Hypothalamus (tissue), 51 donors: ENCODE results near the gene NFASC.

Source experiments
- DNase-seq, 51 donors: peaks; one replicate each; lab custom pipeline; 2025; lab: John Stamatoyannopoulos, UW

Gene NFASC

DNA sequence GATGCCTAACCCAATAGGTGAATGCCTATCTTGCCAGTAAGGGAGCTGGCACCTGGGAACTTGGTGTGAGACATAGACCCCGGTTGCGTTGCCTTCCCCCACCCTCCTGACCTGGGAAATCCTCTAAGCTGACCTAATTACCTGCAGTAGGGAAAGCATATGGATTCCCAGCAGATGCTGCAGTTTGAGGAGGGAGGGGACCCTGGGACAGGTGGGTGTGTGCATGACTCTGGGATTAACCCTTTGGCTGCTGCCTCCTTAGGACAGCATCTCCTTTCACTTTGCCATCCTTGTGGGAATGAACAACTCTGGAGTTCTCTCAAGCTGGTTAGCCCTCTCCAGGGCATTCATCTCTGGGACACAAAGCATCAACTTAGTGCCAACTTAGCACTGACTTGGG lies 16.4 kb upstream of the NFASC start:
- no peak for DNase-seq

DNA sequence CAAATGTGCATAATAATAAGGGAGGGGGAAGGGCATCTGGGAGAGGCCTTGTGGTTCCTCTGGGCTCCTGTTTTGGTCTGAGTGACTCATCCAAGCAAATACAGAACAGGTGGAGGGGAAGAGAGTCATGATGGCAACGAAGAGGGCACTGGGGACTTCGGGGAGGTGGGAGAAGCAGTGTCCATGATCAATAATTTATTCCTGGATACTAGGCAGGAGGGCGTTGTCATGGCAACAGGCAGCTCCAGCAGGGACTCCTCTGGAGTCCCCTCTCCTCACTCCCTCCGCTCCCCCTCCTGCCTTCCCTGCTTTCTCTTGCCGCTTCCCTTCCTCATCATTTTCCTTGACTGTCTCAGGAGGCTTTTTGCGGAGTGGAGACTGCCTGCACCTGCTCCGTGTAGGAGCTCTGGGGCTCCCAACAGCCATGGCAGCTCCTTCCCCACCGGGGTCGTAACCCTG lies 12.3 kb upstream of the NFASC start:
- peak in 2 of 51 donors; percentile 13 to 43 for DNase-seq

DNA sequence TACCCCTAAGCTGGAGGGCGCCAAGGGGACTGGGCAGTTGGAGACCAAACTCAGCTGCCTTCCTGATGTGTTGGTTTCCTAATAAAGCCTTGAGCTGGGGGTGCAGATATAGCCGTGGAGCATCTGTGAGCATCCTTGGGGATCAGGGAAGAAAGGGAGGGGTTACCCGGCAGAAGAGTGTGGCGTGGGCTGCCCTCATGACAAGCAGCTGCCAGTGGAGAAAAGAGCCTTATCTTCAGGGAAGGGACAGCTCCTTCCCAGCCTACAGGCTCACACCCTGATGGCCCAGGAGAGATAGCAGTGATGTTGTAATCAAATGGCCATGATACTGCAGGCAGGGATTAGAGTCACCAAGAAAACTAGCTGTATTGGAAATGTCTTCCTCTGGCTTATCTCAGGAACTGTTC lies 10.8 kb upstream of the NFASC start:
- DNase-seq, result peak in 1 of 51 donors; percentile 26

DNA sequence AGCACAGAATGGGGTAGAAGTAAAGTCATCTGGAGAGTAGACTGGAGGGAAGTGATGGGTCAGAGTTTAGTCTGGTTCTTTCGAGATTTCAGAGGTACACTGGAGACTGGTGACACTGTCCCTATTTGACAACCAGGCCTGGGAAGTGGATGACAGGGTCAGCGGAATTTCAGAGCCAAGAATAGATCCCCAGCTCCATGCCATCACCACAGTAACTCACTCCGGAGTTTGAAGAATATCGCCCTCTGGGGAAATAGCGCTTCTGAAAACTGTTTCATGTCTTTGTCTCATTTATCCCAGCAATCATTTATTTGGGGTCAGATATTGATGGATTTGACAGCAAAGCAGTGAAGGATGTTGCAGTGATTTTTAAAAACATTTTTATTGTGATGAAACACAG lies 7.6 kb upstream of the NFASC start:
- DNase-seq, result peak in 6 of 51 donors; percentile 23 to 51 (median 28)

DNA sequence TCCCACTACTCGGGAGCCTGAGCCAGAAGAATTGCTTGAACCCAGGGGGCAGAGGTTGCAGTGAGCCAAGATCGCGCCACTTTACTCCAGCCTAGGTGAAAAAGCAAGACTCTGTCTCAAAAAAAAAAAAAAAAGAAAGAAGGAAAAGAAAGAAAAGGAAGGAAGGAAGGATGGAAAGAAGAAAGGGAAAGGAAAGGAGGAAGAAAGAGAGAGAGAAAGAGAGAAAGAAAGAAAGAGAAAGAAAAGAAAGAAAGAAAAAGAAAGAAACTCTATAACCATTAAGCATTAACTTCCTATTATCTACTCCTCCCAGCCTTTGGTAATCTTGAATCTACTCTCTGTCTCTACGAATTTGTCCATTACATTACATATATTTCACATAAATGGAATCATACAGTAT lies 6.9 kb upstream of the NFASC start:
- DNase-seq, result no peak

DNA sequence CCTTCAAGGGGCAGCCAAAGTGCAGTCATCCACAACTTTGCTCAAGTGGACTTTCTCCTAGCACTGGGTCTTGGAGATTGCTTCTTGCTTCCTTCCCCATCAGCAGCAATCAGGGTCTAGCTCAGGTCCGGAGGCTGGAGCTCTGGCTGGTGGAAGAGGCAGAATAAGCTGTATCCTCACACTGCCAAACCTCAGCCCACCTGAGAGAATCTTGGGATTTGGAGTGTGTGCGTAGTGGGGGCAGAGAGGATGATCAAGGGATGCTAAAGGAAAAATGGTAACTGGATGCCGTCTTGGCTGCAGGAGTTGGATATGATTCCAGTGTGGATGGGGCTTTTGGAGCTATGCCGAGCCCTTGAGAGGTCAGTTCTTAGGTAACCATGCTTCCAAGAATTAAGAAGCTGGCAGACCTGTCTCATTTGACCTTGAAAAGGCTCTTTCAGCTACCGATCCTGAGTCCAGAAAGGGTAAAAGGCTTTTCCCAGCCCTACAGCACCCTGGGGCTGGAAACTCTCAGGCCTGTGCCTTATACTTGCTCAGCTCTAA lies 4.5 kb upstream of the NFASC start:
- DNase-seq, result no peak

DNA sequence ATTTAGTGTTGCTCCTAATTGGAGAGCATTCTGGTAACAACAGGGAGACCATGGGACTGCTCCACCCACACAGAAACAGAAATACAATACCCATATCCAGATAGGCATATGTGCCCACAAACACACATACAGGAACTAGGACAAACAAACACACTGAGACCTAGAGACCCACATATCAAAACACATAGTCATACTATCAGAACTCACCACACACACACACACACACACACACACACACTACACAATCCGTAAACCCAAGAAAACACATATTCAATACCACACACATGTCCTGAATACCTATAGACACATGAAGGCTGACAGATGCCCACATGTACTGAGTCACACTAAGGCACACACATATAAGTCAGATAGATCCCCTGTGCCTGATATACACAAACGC lies 3.5 kb upstream of the NFASC start:
- no peak for DNase-seq

DNA sequence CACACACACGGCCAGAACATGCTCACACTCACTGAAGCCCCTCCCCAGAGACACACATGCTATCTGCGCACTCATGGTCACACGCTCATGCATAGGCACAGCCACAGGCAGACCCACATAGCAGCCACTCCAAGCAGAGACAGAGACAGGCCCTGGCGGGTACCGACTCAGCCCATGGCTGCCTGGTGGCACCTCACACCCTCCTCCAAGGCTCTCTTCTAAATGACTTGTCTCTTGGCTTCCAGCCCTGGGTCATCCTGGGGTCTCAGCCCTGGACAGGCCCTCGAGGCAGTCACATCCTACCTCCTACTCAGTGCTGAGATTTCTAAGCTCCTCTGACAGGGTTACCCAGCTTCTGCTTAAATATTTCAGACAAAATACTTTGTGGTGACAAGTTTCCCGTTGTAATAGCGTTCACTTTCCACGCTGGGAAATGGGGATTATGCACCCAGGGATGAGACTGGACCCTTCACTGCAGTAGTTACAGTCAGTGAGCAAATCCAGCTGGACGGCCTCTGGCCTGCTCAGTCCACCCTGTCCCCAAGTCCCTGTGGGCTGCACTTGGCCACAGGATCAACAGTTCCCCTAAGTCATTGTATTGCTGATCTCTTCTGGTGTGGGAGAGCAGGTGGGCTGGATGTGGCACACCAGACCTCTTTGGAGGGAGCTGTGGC lies 2.9 kb upstream of the NFASC start:
- DNase-seq, result peak in 2 of 51 donors; percentile 26 to 83

DNA sequence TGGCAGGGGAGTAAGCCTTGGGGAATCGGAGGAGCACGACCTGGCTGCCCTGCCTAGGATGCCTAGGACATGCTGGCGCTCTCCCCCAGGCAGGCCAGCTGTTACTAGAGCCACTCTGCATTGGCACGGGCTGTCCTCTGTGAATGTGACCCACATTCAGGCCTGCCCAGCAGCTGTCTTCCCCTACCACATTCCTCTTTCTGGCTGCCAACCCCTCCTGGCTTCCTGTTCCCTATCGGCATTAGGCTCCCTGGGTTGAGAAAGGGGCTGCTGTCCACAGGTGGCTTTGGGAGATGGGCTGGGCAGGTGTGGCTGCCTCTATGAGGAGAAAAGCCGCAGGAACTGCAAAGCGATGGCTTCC lies 2.3 kb upstream of the NFASC start:
- peak in 36 of 51 donors; percentile 28 to 83 (median 56) for DNase-seq

DNA sequence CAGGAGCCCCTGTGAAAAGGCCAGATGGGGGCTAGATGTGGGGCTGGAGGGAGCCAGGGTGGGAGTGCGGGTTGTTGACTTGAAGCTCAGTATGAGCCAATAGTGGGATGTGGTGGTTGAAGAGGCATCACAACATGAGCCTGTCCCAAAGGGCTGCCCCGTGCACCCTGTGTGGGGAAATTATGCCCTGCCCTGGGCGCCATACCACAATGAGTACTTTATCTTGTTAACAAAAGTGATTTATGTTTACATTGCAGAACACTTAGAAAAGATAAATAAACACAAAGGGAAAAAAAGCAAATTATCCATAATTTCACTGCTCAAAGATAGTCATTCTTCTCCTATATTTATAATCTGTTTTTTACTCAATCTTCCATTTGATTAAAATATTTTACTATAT lies 1.6 kb upstream of the NFASC start:
- DNase-seq, result peak in 1 of 51 donors; percentile 48

DNA sequence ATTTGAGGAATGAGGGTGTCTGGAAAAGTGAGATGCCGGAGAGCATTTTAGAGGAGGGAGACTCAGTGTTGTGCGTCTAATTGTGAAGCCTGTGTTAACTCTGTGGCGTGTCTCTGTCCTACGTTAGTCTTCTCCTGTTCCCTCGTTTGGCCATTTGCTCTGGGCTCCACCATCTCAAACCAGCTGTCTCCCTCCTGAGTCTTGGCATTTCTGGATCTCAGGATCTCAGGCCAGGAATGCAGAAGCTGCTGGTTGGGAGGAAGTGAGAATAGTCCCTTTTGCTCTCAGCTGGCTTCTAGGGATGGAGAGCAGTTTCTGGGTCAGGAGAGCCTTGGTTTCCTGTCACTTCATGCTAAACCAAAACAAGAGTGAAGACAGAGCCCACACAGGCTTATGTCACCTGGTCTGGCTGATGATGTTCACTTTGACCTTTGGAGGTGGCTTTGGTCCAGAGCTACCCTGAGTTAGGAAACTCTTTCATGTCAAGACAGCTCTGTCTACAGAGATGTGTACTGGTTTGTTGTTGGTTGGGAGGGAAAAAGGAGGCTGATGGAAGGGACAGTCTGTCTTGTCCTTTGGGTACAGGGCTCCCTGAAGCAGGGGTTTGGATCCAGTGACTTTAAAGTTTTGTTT lies 859 bp downstream of the NFASC start:
- peak in 2 of 51 donors; percentile 56 to 57 for DNase-seq

DNA sequence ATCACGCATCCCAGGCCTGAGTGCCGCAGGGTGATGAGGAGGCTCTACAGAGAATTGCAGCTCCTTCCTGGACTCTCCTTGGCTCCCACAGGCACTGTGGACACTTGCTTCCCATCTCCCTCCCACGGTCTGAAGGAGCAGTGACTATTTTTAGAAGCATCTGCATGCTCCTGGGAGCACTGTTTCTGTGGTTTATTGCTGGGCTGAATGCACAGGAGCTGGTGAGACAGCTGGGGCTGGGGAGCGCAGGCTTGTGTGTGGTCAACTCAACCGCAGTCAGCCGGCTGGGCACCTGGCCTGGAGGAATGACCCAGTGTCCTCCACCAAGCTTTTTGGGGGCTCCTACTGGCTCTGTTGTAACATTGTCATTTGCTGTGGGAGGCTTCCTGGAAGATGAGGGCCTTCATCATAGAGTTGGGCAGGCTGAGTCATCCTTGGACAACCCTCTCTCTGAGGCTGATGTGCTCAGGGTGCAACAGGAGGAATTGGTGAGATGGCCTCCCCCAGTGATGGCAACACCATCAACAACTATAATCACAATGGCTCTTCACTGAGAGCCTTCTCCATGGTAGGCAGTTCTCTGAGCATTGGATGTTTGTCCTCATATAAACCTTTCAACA lies 1.7 kb downstream of the NFASC start:
- DNase-seq, result peak in 1 of 51 donors; percentile 57

DNA sequence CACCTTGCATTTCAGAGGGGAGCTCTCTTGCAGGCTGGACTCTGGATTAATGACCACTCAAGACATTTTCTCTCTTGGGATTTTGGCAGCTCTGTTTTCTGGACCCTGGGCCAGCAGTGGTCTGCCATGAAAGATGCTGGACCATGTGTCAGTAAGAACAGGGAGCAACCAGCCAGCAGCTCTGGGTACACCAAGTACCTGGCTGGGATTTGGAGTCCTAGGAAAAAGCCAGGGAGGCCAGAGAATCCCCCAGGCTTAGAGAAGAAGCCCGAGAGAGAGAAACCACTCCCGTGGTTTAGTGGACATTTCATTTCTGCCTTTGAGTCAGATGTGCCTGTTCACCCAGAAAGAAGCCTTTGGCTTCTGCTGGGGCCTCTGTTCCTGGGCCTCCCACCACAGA lies 2.5 kb downstream of the NFASC start:
- no peak for DNase-seq

DNA sequence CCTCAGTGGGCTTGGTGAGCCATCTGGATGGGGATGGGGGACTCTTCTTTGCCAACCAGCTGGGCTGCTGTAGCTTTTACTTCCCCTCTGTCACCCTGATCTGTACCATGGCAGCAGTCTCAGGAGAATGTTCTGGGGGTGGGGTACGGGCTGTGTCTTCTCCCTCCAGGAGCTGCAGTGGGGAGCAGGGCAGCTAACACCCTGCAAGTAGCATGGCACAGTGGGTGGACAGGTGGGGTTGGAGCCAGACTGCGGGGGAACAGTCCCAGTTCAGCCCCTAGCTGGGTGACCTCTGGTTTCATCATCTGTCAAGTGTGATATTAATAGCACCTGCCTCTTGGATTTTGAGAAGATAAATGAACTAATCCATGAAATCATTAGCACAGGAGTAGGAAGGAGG lies 3.1 kb downstream of the NFASC start:
- DNase-seq, result no peak

DNA sequence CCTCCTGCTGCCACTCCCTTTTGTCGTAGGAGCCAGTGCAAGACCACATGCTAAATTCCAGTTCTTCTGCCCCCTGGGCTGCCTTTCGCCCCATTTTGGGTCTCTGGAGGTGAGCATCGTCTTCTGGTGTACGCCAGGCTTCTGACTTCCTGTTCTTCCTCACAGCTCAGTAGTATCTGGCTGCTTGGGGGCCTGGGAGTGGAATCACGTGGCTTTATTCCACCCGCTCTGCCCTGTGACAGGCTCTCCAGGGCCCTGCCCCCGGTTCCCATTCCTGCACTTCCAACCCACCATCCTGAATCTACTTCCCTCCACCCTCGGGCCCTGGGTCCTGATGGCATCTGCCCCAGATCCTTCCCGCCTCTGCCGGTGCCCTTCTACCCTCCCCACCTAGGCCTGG lies 3.6 kb downstream of the NFASC start:
- peak in 7 of 51 donors; percentile 31 to 44 (median 36) for DNase-seq

DNA sequence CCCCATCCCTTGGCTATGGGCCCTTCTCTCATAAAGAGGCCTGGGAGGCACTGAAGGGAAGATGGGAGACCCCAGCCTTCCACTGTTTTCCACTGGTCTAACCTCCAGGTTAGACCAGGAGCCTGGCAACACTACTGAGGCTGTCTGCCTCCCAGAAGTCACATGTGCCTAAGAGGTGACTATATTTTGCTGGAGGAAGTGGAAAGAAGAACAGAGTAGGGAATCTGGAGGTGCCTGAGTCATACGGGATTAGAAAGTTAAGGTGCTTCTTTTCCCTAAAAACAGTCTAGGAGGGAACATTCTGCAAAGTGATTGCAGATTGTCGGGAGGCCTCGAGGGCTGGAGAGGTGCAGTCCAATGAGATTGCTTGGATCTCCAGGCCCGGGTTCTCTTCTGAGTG lies 4.6 kb downstream of the NFASC start:
- no peak for DNase-seq

DNA sequence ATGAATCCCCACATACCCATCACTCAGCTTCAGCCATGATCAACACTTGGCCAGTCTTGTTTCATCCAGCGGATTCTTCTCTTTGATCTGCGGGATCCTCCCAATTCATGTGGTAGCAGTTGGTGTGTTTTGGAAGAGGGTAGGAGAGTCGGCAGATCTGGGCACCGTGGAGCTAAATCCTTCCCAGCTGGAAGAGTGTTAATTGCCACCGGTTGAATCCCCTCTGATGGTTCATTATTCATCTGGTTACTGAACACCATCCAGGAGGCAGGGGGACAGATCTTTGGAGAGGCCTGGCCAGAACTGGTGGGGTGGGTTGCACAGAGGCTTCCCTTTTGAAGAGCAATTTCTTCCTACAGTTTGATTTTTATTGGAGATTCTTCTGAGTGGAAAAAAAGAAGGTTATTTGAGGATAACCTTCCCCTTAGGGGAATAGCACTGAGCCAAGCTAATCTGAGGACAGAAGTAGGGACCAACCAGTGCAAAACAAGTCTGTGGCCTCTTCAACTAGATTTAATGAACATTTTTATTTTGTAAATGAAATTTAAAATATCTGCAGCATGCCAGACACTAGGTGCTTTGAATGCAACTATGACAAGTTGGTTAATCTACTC lies 8.1 kb downstream of the NFASC start:
- no peak for DNase-seq

DNA sequence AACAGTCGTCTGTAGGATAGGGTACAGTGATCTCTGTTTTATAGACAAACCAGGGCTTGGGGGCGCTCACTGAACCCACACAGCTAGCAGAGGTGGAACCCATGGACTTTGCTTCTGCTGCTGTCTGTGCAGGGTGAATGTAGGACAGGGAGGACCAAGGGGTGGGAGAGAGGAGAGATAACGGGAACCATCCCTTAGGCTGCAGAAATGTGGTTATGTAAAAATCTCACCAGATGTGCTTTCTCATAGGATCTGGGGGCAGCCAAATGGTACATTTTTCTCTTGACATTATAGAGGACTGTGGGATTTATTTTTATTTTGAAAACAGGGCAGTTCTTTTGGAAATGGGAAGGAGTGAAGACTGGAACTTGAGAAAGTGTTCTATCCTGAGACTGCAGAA lies 8.7 kb downstream of the NFASC start:
- DNase-seq, result no peak

DNA sequence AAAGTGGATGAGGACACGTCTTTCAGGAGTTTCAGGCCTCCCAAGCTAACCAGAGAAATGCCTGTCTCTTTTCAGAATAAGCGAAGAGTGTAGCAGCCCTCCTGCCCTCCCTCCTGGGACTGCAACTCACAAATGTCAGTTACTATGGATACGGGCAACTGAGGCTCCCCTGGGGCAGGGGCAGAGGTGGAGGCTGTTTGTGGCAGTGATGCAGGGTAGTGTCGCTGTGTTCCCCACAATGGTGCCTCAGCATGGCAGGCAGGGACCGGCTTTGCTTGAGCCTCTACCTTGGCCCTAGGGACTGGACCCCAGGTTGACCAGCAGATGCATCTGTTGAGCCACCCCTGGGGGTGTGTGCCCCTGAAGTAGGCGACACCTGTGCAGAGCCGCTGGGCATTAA lies 10.2 kb downstream of the NFASC start:
- DNase-seq, result no peak

DNA sequence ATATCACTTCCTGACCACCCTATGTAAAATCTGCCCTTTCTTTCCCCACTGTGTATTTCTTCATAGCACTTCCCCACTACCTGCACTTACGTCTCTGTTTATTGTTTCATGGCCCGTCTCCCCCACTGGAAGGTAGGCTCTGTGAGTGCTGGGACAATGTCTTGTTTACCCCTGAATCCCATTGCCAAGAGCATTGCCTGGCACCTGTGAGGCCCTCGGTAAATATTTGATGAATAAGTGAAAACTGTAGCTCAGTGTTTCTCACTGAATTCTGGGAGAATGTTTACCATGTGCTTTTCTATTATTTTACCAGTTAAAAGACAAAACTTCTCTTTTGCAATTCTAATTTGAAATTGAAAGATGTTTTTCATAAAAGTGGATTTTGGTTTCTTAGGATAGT lies 11.8 kb downstream of the NFASC start:
- DNase-seq, result no peak

DNA sequence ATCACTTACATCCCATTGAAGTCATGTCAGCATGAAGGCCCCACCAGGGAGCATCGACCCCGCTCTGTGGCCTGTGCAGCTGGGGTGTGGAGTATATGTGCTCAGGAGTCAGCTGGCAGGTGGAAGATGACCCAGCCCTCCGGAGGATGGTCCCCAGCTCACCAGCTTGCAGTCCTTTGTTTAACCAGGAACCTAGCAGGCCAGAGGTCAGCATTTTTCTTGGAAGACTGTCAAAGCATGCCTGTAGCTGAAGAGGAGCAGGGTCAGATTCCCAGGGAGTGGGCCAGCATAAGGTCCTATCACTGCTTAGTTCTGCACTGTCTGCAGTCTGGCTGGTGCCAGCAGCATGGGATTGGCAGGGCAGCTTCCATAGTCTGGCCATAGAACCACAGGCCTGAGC lies 12.7 kb downstream of the NFASC start:
- DNase-seq, result no peak
